H9 (cell line): ENCODE results near the gene GNL3. TPM values are rescaled to one million over a fixed set of nuclear protein-coding genes. Genes with fewer than 3 reads are reported as not detected.
"Not testable (repeated sequence)": the region's sequence is repeated elsewhere in the genome, so short reads cannot be mapped to it uniquely, and the experiment has no call there.

Experiments
- DNase-seq: peaks from one replicate; pipeline ENCODE4 v3.0.0-alpha.2; 2017
- H2AFZ ChIP-seq: one replicate; pipeline ENCODE4 v1.6.1; 2013; ENCODE audit warnings: mild to moderate bottlenecking, low read length, control low read depth, moderate library complexity
- H2AK5ac ChIP-seq: 2 replicates; pipeline ENCODE4 v1.6.1; 2013; ENCODE audit warnings: low read length, control low read depth, mixed read lengths; ENCODE audit not compliant: insufficient read length
- H2BK120ac ChIP-seq: one replicate; pipeline ENCODE4 v1.6.1; 2013; ENCODE audit warnings: low read depth, mild to moderate bottlenecking, low read length, control low read depth, inconsistent platforms; ENCODE audit not compliant: poor library complexity, severe bottlenecking
- H2BK12ac ChIP-seq: 2 replicates; pipeline ENCODE4 v1.6.1; 2013; ENCODE audit warnings: low read length, control low read depth, mixed read lengths, low read depth; ENCODE audit not compliant: insufficient read length
- H2BK15ac ChIP-seq: 2 replicates; pipeline ENCODE4 v1.6.1; 2013; ENCODE audit warnings: low read depth, low read length, control low read depth
- H2BK20ac ChIP-seq: one replicate; pipeline ENCODE4 v1.6.1; 2013; ENCODE audit warnings: low read depth, mild to moderate bottlenecking, low read length, control low read depth, inconsistent platforms; ENCODE audit not compliant: poor library complexity, severe bottlenecking
- H2BK5ac ChIP-seq: 2 replicates; pipeline ENCODE4 v1.6.1; 2013; ENCODE audit warnings: low read length, control low read depth, mixed read lengths; ENCODE audit not compliant: insufficient read length
- H3K14ac ChIP-seq: 2 replicates; pipeline ENCODE4 v1.6.1; 2013; ENCODE audit warnings: low read length, control low read depth; ENCODE audit not compliant: insufficient read depth
- H3K18ac ChIP-seq: 2 replicates; pipeline ENCODE4 v1.6.1; 2013; ENCODE audit warnings: low read depth, mild to moderate bottlenecking, mixed read lengths, low read length, control low read depth; ENCODE audit not compliant: insufficient read length
- H3K23ac ChIP-seq: 2 replicates; pipeline ENCODE4 v1.6.1; 2013; ENCODE audit warnings: low read length, control low read depth, mixed read lengths, low read depth; ENCODE audit not compliant: insufficient read length
- H3K23me2 ChIP-seq: 2 replicates; pipeline ENCODE4 v1.6.1; 2013; ENCODE audit warnings: low read depth, mild to moderate bottlenecking, mixed read lengths, low read length, control low read depth; ENCODE audit not compliant: insufficient read length, poor library complexity, severe bottlenecking
- H3K27ac ChIP-seq: 2 replicates; pipeline ENCODE4 v1.5.1; 2013; ENCODE audit warnings: low read length, control low read depth, mixed read lengths, low read depth; ENCODE audit not compliant: insufficient read length
- H3K27me3 ChIP-seq: 2 replicates; pipeline ENCODE4 v1.6.1; 2013; ENCODE audit warnings: low read length, control low read depth, inconsistent platforms; ENCODE audit not compliant: insufficient read depth
- H3K4ac ChIP-seq: 2 replicates; pipeline ENCODE4 v1.6.1; 2013; ENCODE audit warnings: low read depth, mild to moderate bottlenecking, control low read depth, inconsistent platforms, low read length, moderate library complexity
- H3K4me1 ChIP-seq: 2 replicates; pipeline ENCODE4 v1.6.1; 2013; ENCODE audit warnings: low read length, control low read depth, inconsistent platforms; ENCODE audit not compliant: insufficient read depth
- H3K4me2 ChIP-seq: 2 replicates; pipeline ENCODE4 v1.6.1; 2013; ENCODE audit warnings: low read length, control low read depth, mixed read lengths; ENCODE audit not compliant: insufficient read length, insufficient read depth
- H3K56ac ChIP-seq: 2 replicates; pipeline ENCODE4 v1.6.1; 2013; ENCODE audit warnings: low read depth, mild to moderate bottlenecking, mixed read lengths, low read length, control low read depth; ENCODE audit not compliant: insufficient read length
- H3K79me1 ChIP-seq: 2 replicates; pipeline ENCODE4 v1.6.1; 2013; ENCODE audit warnings: low read depth, mild to moderate bottlenecking, moderate library complexity, low read length, control low read depth, inconsistent platforms; ENCODE audit not compliant: insufficient read depth, poor library complexity, severe bottlenecking
- H3K79me2 ChIP-seq: 2 replicates; pipeline ENCODE4 v1.6.1; 2013; ENCODE audit warnings: low read length, control low read depth, inconsistent platforms; ENCODE audit not compliant: insufficient read depth
- H3K9ac ChIP-seq: 2 replicates; pipeline ENCODE4 v1.6.1; 2013; ENCODE audit warnings: low read length, control low read depth, mixed read lengths; ENCODE audit not compliant: insufficient read length; ENCODE audit errors: extremely low read depth
- H3K9me3 ChIP-seq: one replicate; pipeline ENCODE4 v1.6.1; 2013; ENCODE audit warnings: low read depth, low read length, inconsistent platforms; ENCODE audit not compliant: control insufficient read depth
- H3T11ph ChIP-seq: one replicate; pipeline ENCODE4 v1.6.1; 2013; ENCODE audit warnings: mild to moderate bottlenecking, low read length, control low read depth, inconsistent platforms
- H4K20me1 ChIP-seq: one replicate; pipeline ENCODE4 v1.6.1; 2013; ENCODE audit not compliant: control insufficient read depth, insufficient read length, insufficient read depth
- H4K5ac ChIP-seq: 2 replicates; pipeline ENCODE4 v1.6.1; 2013; ENCODE audit warnings: low read depth, mild to moderate bottlenecking, mixed read lengths, low read length, control low read depth; ENCODE audit not compliant: insufficient read length
- H4K8ac ChIP-seq: replicated peaks from 2 replicates; pipeline ENCODE4 v1.6.1; 2013; ENCODE audit warnings: low read length, control low read depth, mixed read lengths, low read depth; ENCODE audit not compliant: insufficient read length
- H4K91ac ChIP-seq: 2 replicates; pipeline ENCODE4 v1.6.1; 2013; ENCODE audit warnings: low read depth, mild to moderate bottlenecking, moderate library complexity, mixed read lengths, low read length, control low read depth; ENCODE audit not compliant: insufficient read length
- H3K27ac Mint-ChIP-seq, 3 experiments: 2 replicates in 2 of 3; 3 replicates in 1 of 3; pipeline ENCODE4 v1.8.0; 2020 to 2021; ENCODE audit warnings: mixed read lengths in 3 of 3, mild to moderate bottlenecking in 1 of 3, moderate library complexity in 1 of 3
- H3K27me3 Mint-ChIP-seq: 2 replicates; pipeline ENCODE4 v1.8.0; 2021; ENCODE audit warnings: low read depth, mild to moderate bottlenecking, moderate library complexity, mixed read lengths
- H3K36me3 Mint-ChIP-seq, 3 experiments: 2 replicates in 2 of 3; 3 replicates in 1 of 3; pipeline ENCODE4 v1.8.0; 2020 to 2021; ENCODE audit warnings: low read depth in 3 of 3, mixed read lengths in 3 of 3; ENCODE audit not compliant: insufficient read depth in 1 of 3
- H3K4me1 Mint-ChIP-seq, 2 experiments: 2 replicates each; pipeline ENCODE4 v1.8.0; 2020; ENCODE audit warnings: mixed read lengths in 2 of 2
- H3K4me3 Mint-ChIP-seq, 2 experiments: 2 replicates in 1 of 2; 3 replicates in 1 of 2; pipeline ENCODE4 v1.8.0; 2020 to 2021; ENCODE audit warnings: mild to moderate bottlenecking in 2 of 2, mixed read lengths in 2 of 2, moderate library complexity in 1 of 2
- H3K9me3 Mint-ChIP-seq, 2 experiments: 2 replicates in 1 of 2; 3 replicates in 1 of 2; pipeline ENCODE4 v1.8.0; 2020; ENCODE audit warnings: mild to moderate bottlenecking in 2 of 2, mixed read lengths in 2 of 2, moderate library complexity in 1 of 2
- CTCF ChIP-seq: fragments of 200-600 bp; sonication (generic); conservative IDR thresholded peaks from 3 replicates; pipeline ENCODE4 v1.8.0; 2021; ENCODE audit warnings: antibody characterized with exemption, mild to moderate bottlenecking
- WGBS: extraction: QIAGEN DNeasy Blood & Tissue Kit; methylation state at CpG from one replicate; pipeline ENCODE4 v1.1.7; 2013; ENCODE audit warnings: missing lambda C conversion rate, low lambda C conversion rate, mixed read lengths; ENCODE audit not compliant: insufficient read length; ENCODE audit errors: extremely low coverage; 5-methylcytosine and 5-hydroxymethylcytosine counted together
- total RNA-seq: library from RNA; stranded (reverse); gene quantifications from 2 replicates; pipeline ENCODE4 v1.2.1, GENCODE V29; 2021

GNL3 gene
- total RNA-seq, 1 experiment from 2014 or later, result 250 TPM

DNA sequence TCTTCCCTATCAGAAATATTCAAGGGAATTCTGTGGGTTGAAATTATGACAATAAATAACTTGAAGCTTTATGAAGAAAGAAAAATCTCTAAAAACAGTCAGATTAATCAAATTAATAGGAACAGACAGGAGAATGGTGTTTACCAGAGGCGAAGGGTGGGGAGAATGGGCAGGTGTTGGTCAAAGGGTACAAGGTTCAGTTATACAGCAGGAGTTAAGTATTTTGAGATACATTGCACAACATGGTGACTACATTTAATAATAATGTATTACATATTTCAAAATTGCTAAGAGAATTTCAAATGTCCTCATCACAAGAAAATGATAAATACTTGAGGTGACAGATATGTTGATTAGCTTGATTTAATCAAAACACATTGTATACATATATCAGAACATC lies 38.7 kb downstream of the GNL3 start:
- WGBS, result no CpG with 5 or more reads among the region's 1 CpG
- H3K27me3 ChIP-seq, result no peaks in the 10 kb centered on the region

DNA sequence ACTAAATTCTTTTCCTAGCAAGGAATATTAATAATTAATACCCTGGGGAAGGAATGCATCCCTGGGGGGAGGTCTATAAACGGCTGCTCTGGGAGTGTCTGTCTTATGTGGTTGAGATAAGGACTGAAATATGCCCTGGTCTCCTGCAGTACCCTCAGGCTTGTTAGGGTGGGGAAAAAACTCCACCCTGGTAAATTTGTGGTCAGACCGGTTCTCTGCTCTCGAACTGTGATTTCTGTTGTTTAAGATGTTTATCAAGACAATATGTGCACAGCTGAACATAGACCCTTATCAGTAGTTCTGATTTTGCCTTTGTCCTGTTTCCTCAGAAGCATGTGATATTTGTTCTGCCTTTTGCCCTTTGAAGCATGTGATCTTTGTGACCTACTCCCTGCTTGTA lies 42.9 kb downstream of the GNL3 start:
- not testable (repeated sequence) for H3K27ac Mint-ChIP-seq, H3K56ac ChIP-seq, H4K8ac ChIP-seq, H3K27me3 ChIP-seq, H2BK120ac ChIP-seq, H3K18ac ChIP-seq, H3K9me3 ChIP-seq, H2AFZ ChIP-seq, H2BK5ac ChIP-seq, H4K20me1 ChIP-seq, H3T11ph ChIP-seq, H2BK20ac ChIP-seq, H2AK5ac ChIP-seq, DNase-seq, H3K4me1 Mint-ChIP-seq, H2BK15ac ChIP-seq, H3K4me2 ChIP-seq, H3K14ac ChIP-seq, H3K27me3 Mint-ChIP-seq, H3K9ac ChIP-seq, H3K79me1 ChIP-seq, H3K79me2 ChIP-seq, H3K23me2 ChIP-seq, H3K23ac ChIP-seq, H4K91ac ChIP-seq, H4K5ac ChIP-seq, H3K4ac ChIP-seq, H2BK12ac ChIP-seq, H3K27ac ChIP-seq, H3K4me3 Mint-ChIP-seq, H3K4me1 ChIP-seq
- WGBS, result no CpG with 5 or more reads among the region's 3 CpGs
- H3K36me3 Mint-ChIP-seq, result peaks cover 53 to 63% (median 58%) of the 10 kb centered on the region in 3 experiments
- peaks cover 16 to 18% of the 10 kb centered on the region in 2 experiments for H3K9me3 Mint-ChIP-seq

More for the DNA sequence above, 38.7 kb downstream of the GNL3 start:
- Mint-ChIP-seq H3K27ac (no peak overlapping the region), H3K27me3 (no peaks in the 10 kb centered on the region), H3K9me3 (peaks cover 10 to 13% of the 10 kb centered on the region in 2 experiments), H3K4me1 (no peaks in the 10 kb centered on the region), H3K4me3 (no peak overlapping the region), H3K36me3 (peaks cover 18 to 24% (median 18%) of the 10 kb centered on the region in 3 experiments)
- no peak for DNase-seq
- Histone ChIP-seq H3K23ac (no peak overlapping the region), H3K79me2 (no peaks in the 10 kb centered on the region), H3K9me3 (no peaks in the 10 kb centered on the region), H2BK12ac (no peak overlapping the region), H4K91ac (no peak overlapping the region), H3K14ac (no peak overlapping the region), H4K8ac (no peak overlapping the region), H3T11ph (no peak overlapping the region), H3K9ac (no peak overlapping the region), H4K5ac (no peak overlapping the region), H3K56ac (no peak overlapping the region), H3K4ac (no peak overlapping the region), H3K79me1 (no peaks in the 10 kb centered on the region), H2BK120ac (no peak overlapping the region), H3K27ac (no peak overlapping the region), H3K4me2 (no peak overlapping the region), H3K18ac (no peak overlapping the region), H3K4me1 (no peaks in the 10 kb centered on the region), H3K23me2 (no peaks in the 10 kb centered on the region), H4K20me1 (no peaks in the 10 kb centered on the region), H2BK5ac (no peak overlapping the region), H2AFZ (no peak overlapping the region), H2BK20ac (no peak overlapping the region), H2BK15ac (no peak overlapping the region), H2AK5ac (no peak overlapping the region)
- no peak for TF ChIP-seq CTCF
